ENCODE data around the gene HSDL1. TPM values are rescaled to one million over a fixed set of nuclear protein-coding genes. Genes with fewer than 3 reads are reported as not detected.

Gene HSDL1
- total and polyA plus RNA-seq, 2 donors (not counting 3 experiments of a cell fraction or from before 2014, with no cell fraction given), result 19.9 to 27.9 TPM

GRCh38 chr16:84191466-84191865 is 46.5 kb upstream of the HSDL1 start:
- TF ChIP-seq MAX (IDR thresholded peaks at IDR 0.05; ENCODE audit: insufficient read depth, insufficient read length), result no peak
- no peak for TF ChIP-seq GATA2 (IDR thresholded peaks at IDR 0.05; ENCODE audit: insufficient read depth, insufficient read length, low read depth, low read length)
- TF ChIP-seq POLR2AphosphoS5 (IDR thresholded peaks at IDR 0.05; ENCODE audit: insufficient read depth, low read depth, low read length), result no peak
- no peak for TF ChIP-seq POLR2A (IDR thresholded peaks at IDR 0.05; ENCODE audit: low read depth, low read length)
- TF ChIP-seq EZH2 (IDR thresholded peaks at IDR 0.05; ENCODE audit: borderline replicate concordance, low read depth, low read length, severe bottlenecking), result no peak
- no peak for TF ChIP-seq FOS (IDR thresholded peaks at IDR 0.05; ENCODE audit: borderline replicate concordance, insufficient read depth, low read length)
- no peak for TF ChIP-seq CTCF (IDR thresholded peaks at IDR 0.05; ENCODE audit: extremely low read depth in 1 of 2, insufficient read depth in 1 of 2, low read depth in 1 of 2, low read length in 2 of 2)
- no peak for TF ChIP-seq MYC (IDR thresholded peaks at IDR 0.05; ENCODE audit: low read depth, low read length)
- TF ChIP-seq JUN (IDR thresholded peaks at IDR 0.05; ENCODE audit: borderline replicate concordance, insufficient read depth, insufficient read length, low read depth), result no peak
- Histone ChIP-seq H3K9ac (replicated peaks; ENCODE audit: extremely low read depth, insufficient read depth, low read length) (no peak overlapping the region), H2AFZ (ENCODE audit: low read depth, low read length) (no peak overlapping the region), H3K27ac (ENCODE audit: insufficient read depth, low read depth, low read length) (no peak overlapping the region), H3K4me3 (replicated peaks in 1 of 3; ENCODE audit: insufficient read depth in 1 of 3, low read depth in 1 of 3, low read length in 3 of 3) (no peak overlapping the region), H3K79me2 (ENCODE audit: control insufficient read depth, insufficient read depth, low read length) (peaks cover 3% of the 10 kb centered on the region), H3K4me1 (ENCODE audit: control insufficient read depth, extremely low read depth, insufficient read depth, low read length) (no peaks in the 10 kb centered on the region), H3K9me1 (replicated peaks; ENCODE audit: control insufficient read depth, extremely low read depth, insufficient read depth, low read length) (no peaks in the 10 kb centered on the region), H4K20me1 (replicated peaks; ENCODE audit: control insufficient read depth, extremely low read depth, insufficient read depth, low read length) (no peaks in the 10 kb centered on the region), H3K27me3 (ENCODE audit: control insufficient read depth in 2 of 2, insufficient read depth in 2 of 2, low read length in 2 of 2) (no peaks in the 10 kb centered on the region), H3K36me3 (ENCODE audit: control insufficient read depth in 2 of 2, extremely low read depth in 1 of 2, insufficient read depth in 2 of 2, low read length in 2 of 2) (no peaks in the 10 kb centered on the region), H3K4me2 (ENCODE audit: insufficient read depth, low read length) (no peak overlapping the region), H3K9me3 (replicated peaks; ENCODE audit: control insufficient read depth, insufficient read depth, low read length) (no peaks in the 10 kb centered on the region)
- intact Hi-C loops (cut with micrococcal nuclease) (no loop called here), dilution Hi-C loops (cut with MboI; ENCODE audit: extremely low pct_ligation_motif_present, low sequenced_read_pairs) (no loop called here)
- ChIA-PET POLR2A (no interaction called here), CTCF (interaction anchor here (1.2 kb wide), 1 partner anchor 116 kb away, joined by 3 read pairs; no protein-coding TSS in a partner anchor)
- BruUV-seq (replicated peaks), result no TSS peak
- FAIRE-seq, result no peak
- DNase-seq (ENCODE audit: low read depth, low spot score), result no peak
